K562 (cell line): ENCODE measurements around the gene RMND5A. TPM values are rescaled to one million over a fixed set of nuclear protein-coding genes. Genes with fewer than 3 reads are reported as not detected.

Source experiments
- ARNT ChIP-seq, 2 experiments: fragments of 450-650 bp; IDR thresholded peaks; 2 replicates each; pipeline ENCODE4 v1.6.1; 2016; ENCODE audit warnings: mild to moderate bottlenecking in 1 of 2
- CBX1 ChIP-seq: sonication (generic); IDR thresholded peaks from 2 replicates; pipeline ENCODE4 v1.6.1; 2016; ENCODE audit warnings: antibody characterized with exemption, low read depth, mild to moderate bottlenecking
- CHD4 ChIP-seq: fragments of 200-600 bp; sonication (generic); IDR thresholded peaks from 3 replicates; pipeline ENCODE4 v1.6.1; 2012; ENCODE audit warnings: low read depth, mild to moderate bottlenecking, mixed read lengths, low read length, inconsistent platforms; ENCODE audit not compliant: insufficient read depth, insufficient replicate concordance, poor library complexity, severe bottlenecking
- DMBX1 ChIP-seq: fragments of 250-450 bp; sonication (Bioruptor Pico); IDR thresholded peaks from 2 replicates; pipeline ENCODE4 v1.8.0; 2022; ENCODE audit warnings: inconsistent platforms, mild to moderate bottlenecking, moderate library complexity, borderline replicate concordance
- FOSL1 ChIP-seq: fragments of 200-800 bp; sonication (Bioruptor generic); conservative IDR thresholded peaks from 2 replicates; pipeline ENCODE4 v1.6.1; 2016; ENCODE audit warnings: missing genetic modification characterization, missing compliant biosample characterization
- KLF1 ChIP-seq: fragments of 450-650 bp; IDR thresholded peaks from 2 replicates; pipeline ENCODE4 v1.6.1; 2016; ENCODE audit warnings: missing genetic modification characterization, missing compliant biosample characterization
- KLF6 ChIP-seq: fragments of 250-450 bp; sonication (Bioruptor Pico); IDR thresholded peaks from 2 replicates; pipeline ENCODE4 v1.4.0; 2020; ENCODE audit warnings: mild to moderate bottlenecking, moderate library complexity, borderline replicate concordance
- NCOR1 ChIP-seq: fragments of 450-650 bp; IDR thresholded peaks from 2 replicates; pipeline ENCODE4 v1.6.1; 2016; ENCODE audit warnings: mild to moderate bottlenecking, moderate library complexity
- NFE2 ChIP-seq: IDR thresholded peaks from 2 replicates; pipeline ENCODE4 v1.6.1; 2014; ENCODE audit warnings: antibody characterized with exemption, low read depth
- NFYB ChIP-seq: IDR thresholded peaks from 2 replicates; pipeline ENCODE4 v1.6.1; 2011; ENCODE audit warnings: mild to moderate bottlenecking, moderate library complexity; ENCODE audit not compliant: insufficient read length; ENCODE audit errors: extremely low read depth
- PCBP2 ChIP-seq: fragments of 200-400 bp; formaldehyde crosslinking; IDR thresholded peaks from 2 replicates; pipeline ENCODE4 v1.6.1; 2018; ENCODE audit warnings: low read length, low read depth, mild to moderate bottlenecking, moderate library complexity; ENCODE audit not compliant: poor library complexity, severe bottlenecking
- POLR2H ChIP-seq: IDR thresholded peaks from 2 replicates; pipeline ENCODE4 v1.6.1; 2016; ENCODE audit warnings: missing genetic modification characterization, low read depth, mild to moderate bottlenecking, control low read depth, missing compliant biosample characterization, moderate library complexity
- RFX1 ChIP-seq: fragments of 450-650 bp; IDR thresholded peaks from 2 replicates; pipeline ENCODE4 v1.6.1; 2016; ENCODE audit warnings: mild to moderate bottlenecking, moderate library complexity
- SP1 ChIP-seq: sonication (generic); formaldehyde crosslinking; IDR thresholded peaks from 2 replicates; pipeline ENCODE4 v1.8.1; 2022; ENCODE audit warnings: mild to moderate bottlenecking, missing genetic modification reagents
- SP2 ChIP-seq: IDR thresholded peaks from 2 replicates; pipeline ENCODE4 v1.6.1; 2011; ENCODE audit warnings: mild to moderate bottlenecking, low read depth, low read length, moderate library complexity; ENCODE audit not compliant: poor library complexity, severe bottlenecking; ENCODE audit errors: extremely low read depth
- SUPT5H ChIP-seq: fragments of 450-650 bp; IDR thresholded peaks from 2 replicates; pipeline ENCODE4 v1.6.1; 2016
- TEAD1 ChIP-seq, 2 experiments: fragments of 450-650 bp in 1 of 2; sonication (generic) in 1 of 2; formaldehyde crosslinking; IDR thresholded peaks; 2 replicates each; pipeline versions ENCODE4 v1.4.0 to v1.8.0; 2020 to 2022; ENCODE audit warnings: mild to moderate bottlenecking in 2 of 2, missing genetic modification reagents in 1 of 2
- U2AF2 ChIP-seq: fragments of 200-400 bp; formaldehyde crosslinking; optimal IDR thresholded peaks from 2 replicates; pipeline ENCODE3; 2017; ENCODE audit warnings: low read depth, mild to moderate bottlenecking, low read length
- ZNF184 ChIP-seq: sonication (generic); formaldehyde crosslinking; IDR thresholded peaks from 2 replicates; pipeline ENCODE4 v1.5.0; 2020; ENCODE audit warnings: missing genetic modification reagents
- ZNF24 ChIP-seq: fragments of 450-650 bp; IDR thresholded peaks from 2 replicates; pipeline ENCODE4 v1.6.1; 2016
- ZNF253 ChIP-seq: fragments of 250-450 bp; sonication (Bioruptor Pico); conservative IDR thresholded peaks from 2 replicates; pipeline ENCODE4 v1.6.1; 2021; ENCODE audit warnings: mild to moderate bottlenecking
- ZNF431 ChIP-seq: sonication (generic); formaldehyde crosslinking; IDR thresholded peaks from 2 replicates; pipeline ENCODE4 v1.8.0; 2022; ENCODE audit warnings: mild to moderate bottlenecking, missing genetic modification reagents
- ZNF589 ChIP-seq: fragments of 200-800 bp; sonication (Bioruptor generic); IDR thresholded peaks from 2 replicates; pipeline ENCODE4 v1.6.1; 2016; ENCODE audit warnings: low read depth, missing genetic modification characterization, missing compliant biosample characterization
- ZNF764 ChIP-seq: fragments of 250-450 bp; sonication (Bioruptor Pico); IDR thresholded peaks from 2 replicates; pipeline ENCODE4 v1.4.0; 2020; ENCODE audit warnings: low read depth, mild to moderate bottlenecking, moderate library complexity
- ZNF79 ChIP-seq: fragments of 250-450 bp; sonication (Bioruptor Pico); IDR thresholded peaks from 2 replicates; pipeline ENCODE4 v1.4.0; 2020; ENCODE audit warnings: low read depth, mild to moderate bottlenecking, moderate library complexity
- polyA plus RNA-seq, 8 experiments: library from polyadenylated mRNA; depleted of rRNA in 4 of 8; stranded (reverse) in 5 of 8; unstranded in 3 of 8; fragments of >200 nt; fragmentation: Nextera tagmentation in 2 of 8; fragmentation: Illumina TruSeq in 1 of 8; extraction: Ambion mirVana in 2 of 8; extraction: Trizol in 1 of 8; gene quantifications; 2 replicates each; pipeline versions ENCODE4 v1.2.1 to v1.2.3, GENCODE V29; 2011 to 2014; ENCODE audit warnings: inconsistent platforms in 1 of 8, missing spikeins in 1 of 8
- total RNA-seq, 7 experiments: library from RNA; depleted of rRNA in 6 of 7; stranded (reverse); fragments of >200 nt in 6 of 7; fragmentation: Illumina TruSeq in 2 of 7; extraction: Trizol in 2 of 7; gene quantifications; 2 replicates each; pipeline versions ENCODE4 v1.2.1 to v1.2.3, GENCODE V29; 2011 to 2021; ENCODE audit warnings: low replicate concordance in 1 of 7
- TF ChIP-seq, protein P1 (sequence below): fragments of 250-450 bp; sonication (Bioruptor Pico); IDR thresholded peaks from 2 replicates; pipeline ENCODE4 v1.5.0; 2021
- TF ChIP-seq, protein P2 (sequence below): sonication (generic); formaldehyde crosslinking; IDR thresholded peaks from 2 replicates; pipeline ENCODE4 v1.9.0; 2022; ENCODE audit warnings: mild to moderate bottlenecking, missing genetic modification reagents
- TF ChIP-seq, protein P3 (sequence below), 3 experiments: IDR thresholded peaks in 2 of 3; conservative IDR thresholded peaks in 1 of 3; 2 replicates each; pipeline ENCODE4 v1.5.1; 2011 to 2012; ENCODE audit warnings: low read length in 3 of 3, mild to moderate bottlenecking in 3 of 3, control low read depth in 2 of 3, improper control_type of control experiment in 1 of 3, inconsistent platforms in 1 of 3, low read depth in 1 of 3, mixed read lengths in 1 of 3, moderate library complexity in 1 of 3; ENCODE audit not compliant: insufficient read depth in 2 of 3

Gene RMND5A
- total and polyA plus RNA-seq, 9 of the 15 experiments (the other 6 are each of a cell fraction or from before 2014, with no cell fraction given), result 13.2 to 43.5 (median 34.1) TPM

DNA sequence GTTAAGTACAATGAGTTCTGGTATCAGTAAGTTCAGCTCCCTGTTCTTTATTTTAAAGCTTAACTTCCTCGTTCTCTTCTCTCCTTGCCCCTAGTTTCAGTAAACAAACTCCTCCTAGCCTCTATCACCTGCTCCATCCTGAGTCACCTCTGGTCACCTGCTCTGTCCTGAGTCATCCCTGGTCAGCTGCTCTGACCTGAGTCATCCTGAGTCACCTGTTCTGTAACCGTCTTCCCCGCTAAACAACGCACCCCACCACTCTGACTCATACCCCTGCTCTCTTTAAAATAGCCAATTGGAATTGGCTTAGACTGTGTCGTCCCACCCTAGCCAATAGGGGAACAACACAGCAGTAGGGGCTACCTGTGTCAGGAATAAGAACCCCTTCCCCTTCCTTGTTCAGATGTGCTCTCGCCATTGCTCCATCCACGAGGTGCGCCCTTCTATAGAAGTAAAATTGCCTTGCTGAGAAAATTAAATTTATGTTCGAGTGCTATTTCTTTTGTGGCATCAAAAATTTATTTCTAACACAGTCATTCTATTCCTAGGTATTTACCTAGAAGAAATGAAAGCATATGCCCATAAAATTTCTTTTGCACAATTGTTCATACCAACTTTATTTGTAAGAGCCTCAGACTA is 24.9 kb upstream of the RMND5A start (continued):
- TF ChIP-seq CHD4 (no peak), SUPT5H (no peak), SP1 (no peak), ARNT (IDR thresholded peaks at IDR 0.05) (no peak), TEAD1 (CRISPR knock-in tag; IDR thresholded peaks at IDR 0.05) (no peak), ZNF184 (CRISPR knock-in tag) (no peak), ZNF24 (no peak), KLF1 (tag) (no peak), POLR2H (tag) (no peak), ZNF431 (CRISPR knock-in tag) (no peak), PCBP2 (no peak), ZNF764 (CRISPR knock-in tag) (no peak), KLF6 (CRISPR knock-in tag) (no peak), U2AF2 (no peak), SP2 (no peak), RFX1 (no peak), NFE2 (peak; percentile 64), ZNF253 (CRISPR knock-in tag) (no peak), FOSL1 (tag) (peak; percentile 100), ZNF79 (CRISPR knock-in tag) (no peak), DMBX1 (no peak), ZNF589 (no peak), NCOR1 (0 out of 2 replicates have a peak, but pooled peaks have one; percentile 29), CBX1 (no peak), NFYB (no peak)
- TF ChIP-seq, protein P1, sequence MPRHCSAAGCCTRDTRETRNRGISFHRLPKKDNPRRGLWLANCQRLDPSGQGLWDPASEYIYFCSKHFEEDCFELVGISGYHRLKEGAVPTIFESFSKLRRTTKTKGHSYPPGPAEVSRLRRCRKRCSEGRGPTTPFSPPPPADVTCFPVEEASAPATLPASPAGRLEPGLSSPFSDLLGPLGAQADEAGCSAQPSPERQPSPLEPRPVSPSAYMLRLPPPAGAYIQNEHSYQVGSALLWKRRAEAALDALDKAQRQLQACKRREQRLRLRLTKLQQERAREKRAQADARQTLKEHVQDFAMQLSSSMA (CRISPR knock-in tag), result no peak
- TF ChIP-seq, protein P2, sequence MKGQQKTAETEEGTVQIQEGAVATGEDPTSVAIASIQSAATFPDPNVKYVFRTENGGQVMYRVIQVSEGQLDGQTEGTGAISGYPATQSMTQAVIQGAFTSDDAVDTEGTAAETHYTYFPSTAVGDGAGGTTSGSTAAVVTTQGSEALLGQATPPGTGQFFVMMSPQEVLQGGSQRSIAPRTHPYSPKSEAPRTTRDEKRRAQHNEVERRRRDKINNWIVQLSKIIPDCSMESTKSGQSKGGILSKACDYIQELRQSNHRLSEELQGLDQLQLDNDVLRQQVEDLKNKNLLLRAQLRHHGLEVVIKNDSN (CRISPR knock-in tag), result peak; percentile 49
- TF ChIP-seq, protein P3, sequence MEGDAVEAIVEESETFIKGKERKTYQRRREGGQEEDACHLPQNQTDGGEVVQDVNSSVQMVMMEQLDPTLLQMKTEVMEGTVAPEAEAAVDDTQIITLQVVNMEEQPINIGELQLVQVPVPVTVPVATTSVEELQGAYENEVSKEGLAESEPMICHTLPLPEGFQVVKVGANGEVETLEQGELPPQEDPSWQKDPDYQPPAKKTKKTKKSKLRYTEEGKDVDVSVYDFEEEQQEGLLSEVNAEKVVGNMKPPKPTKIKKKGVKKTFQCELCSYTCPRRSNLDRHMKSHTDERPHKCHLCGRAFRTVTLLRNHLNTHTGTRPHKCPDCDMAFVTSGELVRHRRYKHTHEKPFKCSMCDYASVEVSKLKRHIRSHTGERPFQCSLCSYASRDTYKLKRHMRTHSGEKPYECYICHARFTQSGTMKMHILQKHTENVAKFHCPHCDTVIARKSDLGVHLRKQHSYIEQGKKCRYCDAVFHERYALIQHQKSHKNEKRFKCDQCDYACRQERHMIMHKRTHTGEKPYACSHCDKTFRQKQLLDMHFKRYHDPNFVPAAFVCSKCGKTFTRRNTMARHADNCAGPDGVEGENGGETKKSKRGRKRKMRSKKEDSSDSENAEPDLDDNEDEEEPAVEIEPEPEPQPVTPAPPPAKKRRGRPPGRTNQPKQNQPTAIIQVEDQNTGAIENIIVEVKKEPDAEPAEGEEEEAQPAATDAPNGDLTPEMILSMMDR (IDR thresholded peaks at IDR 0.05 in 2 of 3, conservative IDR thresholded peaks at IDR 0.05 in 1 of 3; ENCODE audit: insufficient read depth in 2 of 3, low read depth in 1 of 3, low read length in 3 of 3), result no peak
